Measurements from ENCODE around the gene NHS.
A peak's percentile ranks its signal among the peaks of the same experiment; 100 is the strongest.

- TF ChIP-seq POLR2AphosphoS5 (IDR thresholded peaks at IDR 0.05) (peak in 2 of 3 donors; percentile 54 to 61), POLR2A (IDR thresholded peaks at IDR 0.05) (no peak), CTCF (IDR thresholded peaks at IDR 0.05) (no peak)
These were observed 144.4 kb downstream of the NHS start for GRCh38 chrX:17519358-17519757.
